ENCODE measurements around the gene PRKCB.
"Not testable (repeated sequence)": the region's sequence is repeated elsewhere in the genome, so short reads cannot be mapped to it uniquely, and the experiment has no call there.

PRKCB gene

DNA sequence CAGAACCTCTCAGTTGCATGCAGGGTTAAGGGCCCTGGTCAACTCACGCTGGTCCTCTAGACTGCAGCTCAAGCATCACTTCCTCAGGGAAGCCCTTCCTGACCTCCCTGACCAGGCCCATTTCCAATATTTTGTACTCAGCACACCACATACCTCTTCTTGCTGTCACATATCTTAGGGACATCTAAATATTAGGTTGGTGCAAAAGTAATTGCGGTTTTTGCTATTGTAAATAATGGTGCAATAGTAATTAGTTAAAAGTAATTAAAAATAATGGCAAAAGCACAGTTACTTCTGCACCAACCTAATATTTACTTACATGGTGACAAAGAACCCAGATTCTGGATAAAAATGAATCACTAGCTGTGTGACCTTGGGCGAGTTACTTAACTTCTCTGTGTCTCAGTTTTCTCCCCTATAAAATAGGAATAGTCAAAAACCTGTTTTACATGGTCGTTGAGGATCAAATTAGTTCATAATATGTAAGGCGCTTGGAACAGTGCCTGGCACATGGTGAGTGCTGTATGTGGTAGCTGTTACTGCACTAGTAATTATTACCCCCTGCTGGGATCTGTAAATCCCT is 177.4 kb downstream of the PRKCB start:
- DNase-seq = no peak

DNA sequence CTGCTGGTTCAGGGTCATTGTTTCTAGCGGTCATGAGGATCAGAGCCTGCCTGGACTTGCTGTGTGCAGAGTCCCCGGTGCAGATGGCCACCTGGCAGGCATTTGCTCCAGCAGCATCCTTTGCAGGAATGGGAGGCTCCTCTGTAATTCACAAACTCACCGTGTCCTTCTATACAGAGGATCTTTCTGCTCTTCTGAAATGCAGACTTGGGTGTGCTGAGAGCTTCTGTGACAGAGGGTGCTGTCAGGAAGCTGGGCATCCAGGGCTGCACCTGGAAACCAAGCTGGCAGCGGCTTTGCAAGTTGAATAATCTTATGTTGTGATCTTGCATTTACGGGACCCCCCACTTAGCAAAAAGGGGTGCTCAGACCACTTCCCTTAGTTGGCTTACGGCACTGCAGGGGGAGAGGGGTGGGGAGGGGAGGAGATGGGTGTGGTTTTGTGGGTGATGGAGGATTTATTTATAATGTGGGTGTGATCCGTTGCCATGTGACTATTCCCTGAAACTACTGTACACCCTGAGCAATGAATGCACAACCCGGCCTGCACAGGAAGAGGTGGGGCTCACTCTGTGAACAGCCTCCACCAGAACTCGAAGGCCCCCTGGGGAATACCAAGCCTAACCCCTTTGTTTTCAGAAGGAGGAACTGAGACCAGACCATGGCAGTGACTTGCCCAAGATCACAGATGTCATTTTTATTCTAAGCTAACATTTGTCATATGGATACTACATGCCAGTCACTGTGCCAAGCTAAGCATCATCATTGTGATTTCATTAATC is 178.3 kb downstream of the PRKCB start:
- DNase-seq = peak; percentile 64

DNA sequence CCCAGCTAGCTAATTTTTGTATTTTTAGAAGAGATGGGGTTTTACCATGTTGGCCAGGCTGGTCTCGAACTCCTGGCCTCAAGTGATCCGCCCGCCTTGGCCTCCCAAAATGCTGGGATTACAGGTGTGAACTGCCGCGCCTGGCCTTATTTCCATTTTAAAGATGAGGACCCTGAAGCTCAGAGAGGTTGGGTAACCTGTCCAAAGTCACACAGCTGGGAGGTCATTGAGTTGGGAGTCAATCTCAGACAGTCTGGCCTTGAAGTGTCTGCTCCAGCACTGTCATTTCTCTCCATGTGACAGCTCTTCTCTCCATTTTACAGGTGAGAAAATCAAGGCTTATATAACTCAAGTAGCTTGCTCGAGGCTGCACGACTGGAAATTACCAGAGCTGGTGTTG is 179.2 kb downstream of the PRKCB start:
- not testable (repeated sequence) for DNase-seq

DNA sequence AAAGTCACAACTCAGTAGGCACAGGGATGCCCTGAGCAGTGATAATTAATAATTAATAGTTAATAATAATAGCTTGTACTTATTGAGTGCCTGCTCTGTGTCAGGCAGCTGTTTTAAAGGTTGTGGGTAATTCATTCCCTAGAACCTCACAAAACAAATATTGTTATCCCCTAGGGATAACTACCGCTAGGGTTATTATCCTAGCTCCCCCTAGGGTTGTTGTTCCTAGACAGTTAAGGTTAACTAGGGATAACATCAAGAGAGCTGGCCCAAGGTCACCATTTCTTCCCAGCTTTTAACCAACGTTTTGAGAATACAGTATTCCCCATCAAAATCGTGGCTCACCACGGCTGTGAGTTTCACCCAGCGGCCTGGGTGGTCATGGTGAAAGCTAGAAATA is 180.1 kb downstream of the PRKCB start:
- no peak for DNase-seq

DNA sequence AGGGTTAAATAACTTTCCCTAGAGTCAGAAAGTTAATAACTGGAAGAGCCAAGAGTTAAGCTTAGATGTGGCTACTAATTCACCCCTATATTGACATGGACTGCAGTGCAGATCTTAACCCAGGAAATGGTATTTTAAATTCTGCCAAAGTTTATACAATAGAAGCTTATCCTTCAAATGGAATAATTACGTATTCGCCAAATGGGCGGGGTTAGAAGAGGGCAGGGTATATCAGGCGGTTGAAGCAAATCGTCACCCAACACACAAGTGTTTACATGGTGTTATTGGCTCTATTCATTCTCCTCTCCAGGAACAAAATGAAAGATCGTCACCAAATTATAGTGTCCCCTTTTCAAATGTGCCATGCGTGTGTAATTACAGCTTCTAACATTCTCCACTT is 182.7 kb downstream of the PRKCB start:
- no peak for DNase-seq

DNA sequence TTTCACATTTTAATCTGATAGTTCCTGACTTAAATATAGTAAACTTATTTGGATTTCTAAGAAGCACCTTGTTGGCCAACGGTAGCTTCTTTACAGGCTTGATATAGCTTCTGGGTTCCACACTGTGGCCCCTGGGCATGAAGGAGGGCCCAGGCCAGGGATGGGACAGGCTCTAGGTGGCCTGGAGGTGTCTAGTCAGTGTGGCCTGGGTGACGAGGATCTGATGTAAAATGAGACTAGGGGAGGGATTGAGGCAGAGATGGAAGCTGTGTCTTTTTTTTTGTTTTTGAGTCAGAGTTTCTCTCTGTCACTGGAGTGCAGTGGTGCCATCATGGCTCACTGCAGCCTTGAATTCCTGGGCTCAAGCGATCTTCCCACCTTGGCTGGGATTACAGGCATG is 187.0 kb downstream of the PRKCB start:
- no peak for DNase-seq

DNA sequence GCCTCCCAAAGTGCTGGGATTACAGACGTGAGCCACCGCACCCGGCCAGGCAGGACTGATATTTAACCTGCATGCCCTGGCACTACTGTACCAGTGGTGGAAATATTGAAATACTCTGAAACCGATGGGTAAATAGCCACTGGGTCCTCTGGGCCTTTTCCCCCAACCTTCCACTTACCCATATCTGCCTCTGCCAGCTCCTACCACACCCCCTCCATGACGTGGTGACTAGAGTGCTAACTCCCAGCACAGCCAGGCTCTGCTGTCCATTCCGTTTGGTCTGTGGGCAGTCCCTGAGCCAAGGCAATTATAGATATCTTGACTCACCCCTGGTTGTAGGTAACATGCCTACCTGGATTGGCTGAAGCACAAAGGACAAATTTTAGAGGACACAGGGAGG is 187.8 kb downstream of the PRKCB start:
- DNase-seq = no peak

DNA sequence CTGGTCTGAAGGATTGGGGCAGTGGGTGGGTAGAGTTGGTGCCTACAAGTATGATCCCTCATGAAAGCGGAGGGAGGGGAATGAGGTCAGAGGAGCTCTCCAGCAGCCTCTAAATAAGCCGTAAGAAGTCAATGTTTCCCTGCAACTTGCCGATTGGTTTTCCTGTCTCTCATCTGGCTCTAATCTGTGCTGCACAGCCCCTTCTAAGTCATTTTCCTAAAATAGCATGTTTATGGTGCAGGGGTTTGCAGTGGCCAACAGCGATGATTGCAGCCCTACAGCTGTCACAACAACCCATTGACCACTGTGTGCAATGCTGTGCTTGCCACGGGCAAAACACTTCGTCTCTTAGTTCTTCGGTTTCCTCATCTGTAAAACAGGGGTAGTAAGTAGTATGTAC is 189.2 kb downstream of the PRKCB start:
- no peak for DNase-seq

DNA sequence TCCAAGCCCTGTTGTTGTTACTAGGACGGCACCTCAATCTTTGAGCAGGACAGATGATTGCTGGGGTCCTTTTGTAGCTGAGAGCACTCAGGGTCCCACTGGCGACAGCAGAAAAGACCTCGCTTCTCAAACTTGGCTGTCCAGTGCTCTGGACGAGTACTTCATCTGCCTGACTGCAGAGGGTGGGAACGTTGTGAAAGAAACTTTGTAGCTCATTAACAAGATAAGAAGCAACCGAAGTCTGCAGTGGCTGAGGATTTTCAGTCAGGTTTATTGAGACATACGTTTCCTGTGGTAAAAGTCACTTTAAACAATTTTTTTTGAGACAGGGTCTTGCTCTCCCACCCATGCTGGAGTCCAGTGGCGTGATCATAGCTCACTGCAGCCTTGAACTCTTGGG is 191.7 kb downstream of the PRKCB start:
- DNase-seq = no peak

DNA sequence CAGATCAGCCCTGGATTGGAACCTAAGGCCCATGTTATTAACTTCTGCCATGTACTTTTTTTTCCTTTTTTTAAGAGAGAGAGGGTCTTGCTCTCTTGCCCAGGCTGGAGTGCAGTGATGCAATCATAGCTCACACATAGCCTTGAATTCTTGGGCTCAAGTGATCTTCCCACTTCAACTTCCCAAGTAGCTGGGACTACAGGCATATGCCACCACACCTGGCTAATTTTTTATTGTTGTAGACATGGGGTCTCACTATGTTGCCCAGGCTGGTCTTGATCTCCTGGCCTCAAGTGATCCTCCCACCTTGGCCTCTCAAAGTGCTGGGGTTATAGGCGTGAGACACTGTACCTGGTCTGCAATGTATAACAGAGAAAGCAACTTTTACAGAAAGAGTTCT is 194.1 kb downstream of the PRKCB start:
- not testable (repeated sequence) for DNase-seq

DNA sequence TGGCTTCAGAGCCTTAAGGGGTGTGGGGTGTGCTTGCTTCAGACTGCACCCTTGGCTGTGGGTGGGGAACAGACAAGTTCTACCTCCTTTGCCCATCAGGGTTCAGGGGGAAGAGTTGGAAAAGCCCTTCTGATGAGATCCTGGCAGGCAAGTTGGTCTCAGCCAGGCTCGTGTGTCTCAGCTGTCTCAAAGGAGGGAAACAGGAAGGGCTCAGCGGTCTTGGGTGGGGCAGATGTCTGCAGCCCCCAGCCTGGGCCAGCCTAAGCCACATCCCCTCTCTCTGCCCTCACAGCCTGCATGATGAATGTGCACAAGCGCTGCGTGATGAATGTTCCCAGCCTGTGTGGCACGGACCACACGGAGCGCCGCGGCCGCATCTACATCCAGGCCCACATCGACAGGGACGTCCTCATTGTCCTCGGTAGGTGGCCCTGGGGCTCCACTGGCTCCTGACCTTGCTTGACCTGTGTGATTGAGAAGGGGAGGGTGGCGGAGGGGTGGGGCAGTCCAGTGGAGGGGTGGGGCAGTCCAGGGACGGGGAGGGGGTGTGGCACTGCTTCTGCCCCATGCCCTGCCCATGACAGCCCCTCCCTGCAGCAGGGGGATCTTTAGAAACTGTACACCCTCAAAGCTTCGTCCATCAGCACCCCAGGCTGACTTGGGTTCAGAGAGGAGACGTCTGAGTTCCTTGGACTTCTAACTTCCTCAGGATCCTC is 199.5 kb downstream of the PRKCB start:
- peak; percentile 6 for DNase-seq

DNA sequence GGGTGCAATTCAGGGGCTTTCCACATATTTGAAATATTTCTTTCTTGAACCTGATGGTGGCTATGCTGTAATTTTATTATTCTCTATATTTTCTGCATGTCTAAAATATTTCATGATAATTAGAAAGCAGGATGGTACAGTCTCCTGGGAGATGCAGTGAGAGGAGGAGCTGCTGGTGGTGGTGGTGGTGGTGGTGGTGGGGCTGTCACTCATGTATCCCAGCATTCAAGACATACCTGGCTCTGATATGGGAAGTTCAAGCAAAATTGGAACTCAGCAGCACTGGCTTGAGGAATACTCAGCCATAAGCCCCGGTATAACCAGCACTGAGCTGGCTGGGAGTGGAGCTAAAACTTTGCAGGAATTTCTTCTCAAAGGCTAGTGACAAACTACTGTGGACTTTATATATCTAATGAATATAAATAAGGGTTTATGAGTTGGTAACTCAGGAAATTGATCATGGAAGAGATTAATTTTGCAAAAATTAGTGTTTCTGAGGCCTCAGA is 200.3 kb downstream of the PRKCB start:
- no peak for DNase-seq

DNA sequence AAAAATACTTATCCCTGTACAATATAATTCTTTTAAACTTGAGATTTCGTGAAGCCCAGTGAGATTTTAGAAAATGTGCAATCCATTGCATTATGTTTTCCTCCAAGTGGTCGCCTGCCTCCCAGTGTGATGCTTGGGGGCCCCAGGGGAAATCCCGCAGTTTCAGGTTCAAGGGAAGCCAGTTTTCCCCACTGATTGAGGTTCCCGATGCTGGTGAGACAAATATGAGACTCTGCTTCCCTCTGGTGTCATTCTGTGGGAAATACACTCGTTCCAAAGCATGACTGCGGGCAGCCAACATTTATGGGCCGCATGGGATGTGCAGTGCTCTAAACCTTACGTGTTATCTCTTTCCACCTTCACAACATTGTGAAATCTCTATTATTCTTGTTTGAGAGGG is 200.8 kb downstream of the PRKCB start:
- DNase-seq = peak; percentile 18

DNA sequence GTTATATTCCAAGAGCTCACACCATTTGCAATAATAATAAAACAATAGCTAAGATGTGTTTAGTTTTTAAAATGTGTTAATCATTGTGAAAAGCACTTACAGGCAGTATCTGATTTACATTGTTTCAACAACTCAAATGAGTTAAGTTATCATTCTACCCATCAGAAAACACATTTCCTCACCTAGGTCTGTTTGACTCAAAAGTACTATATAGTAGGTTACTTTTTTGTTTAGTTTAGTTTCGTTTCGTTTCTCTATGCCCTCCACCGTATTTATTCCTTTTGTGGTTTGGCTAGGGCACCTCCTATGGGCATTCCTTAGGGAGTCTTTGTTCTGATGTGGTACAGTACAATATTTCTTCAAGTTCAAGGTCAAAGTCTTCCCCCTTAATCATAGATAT is 201.6 kb downstream of the PRKCB start:
- no peak for DNase-seq

DNA sequence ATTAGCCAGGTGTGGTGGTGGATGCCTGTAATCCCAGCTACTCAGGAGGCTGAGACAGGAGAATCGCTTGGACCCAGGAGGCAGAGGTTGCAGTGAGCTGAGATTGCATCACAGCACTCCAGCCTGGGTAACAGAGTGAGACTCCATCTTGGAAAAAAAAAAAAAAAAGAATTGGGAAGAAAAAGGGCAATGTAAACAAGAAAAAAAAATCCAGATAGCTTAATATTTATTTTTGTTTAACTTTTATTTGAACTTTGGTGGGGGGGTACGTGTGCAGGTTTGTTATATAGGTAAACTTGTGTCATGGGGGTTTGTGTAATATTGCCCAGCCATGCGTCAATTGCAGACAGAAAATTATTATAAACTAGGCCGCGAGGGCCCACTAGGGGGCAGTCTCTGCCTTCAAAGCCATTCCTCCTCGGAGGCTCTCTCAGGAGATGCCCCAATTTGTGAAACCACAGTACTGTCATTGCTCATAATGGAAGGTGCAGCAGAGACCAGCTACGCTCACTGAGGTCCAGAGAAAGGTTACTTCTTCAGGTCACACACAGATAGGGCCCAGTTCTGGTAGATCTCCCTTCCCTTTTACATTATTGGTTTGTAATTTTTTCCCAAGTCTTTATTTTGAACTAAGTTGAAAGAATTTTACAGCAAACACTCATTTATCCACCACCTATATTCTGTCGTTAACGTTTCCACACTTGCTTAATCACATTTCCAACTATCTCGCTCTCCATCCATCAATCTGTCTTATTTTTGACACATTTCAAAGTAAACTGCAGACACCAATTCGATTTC is 206.2 kb downstream of the PRKCB start:
- DNase-seq = peak; percentile 84

DNA sequence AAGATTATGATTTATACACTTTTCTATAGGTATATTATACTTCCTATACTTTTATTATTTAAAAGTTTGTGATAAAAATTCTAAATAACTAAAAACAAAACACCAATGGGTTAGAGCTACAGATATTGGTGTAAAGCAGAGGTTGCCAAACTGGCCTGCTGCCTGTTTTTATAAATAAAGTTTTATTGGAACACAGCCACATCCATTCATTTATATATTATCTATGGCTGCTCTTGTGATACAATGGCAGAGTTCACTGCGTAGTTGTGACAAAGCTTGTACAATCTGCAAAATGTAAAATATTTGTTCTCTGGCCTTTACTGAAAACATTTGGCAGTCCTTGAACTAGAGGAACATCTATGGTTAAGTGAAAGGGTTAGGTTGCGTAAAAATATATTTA is 208.7 kb downstream of the PRKCB start:
- no peak for DNase-seq

DNA sequence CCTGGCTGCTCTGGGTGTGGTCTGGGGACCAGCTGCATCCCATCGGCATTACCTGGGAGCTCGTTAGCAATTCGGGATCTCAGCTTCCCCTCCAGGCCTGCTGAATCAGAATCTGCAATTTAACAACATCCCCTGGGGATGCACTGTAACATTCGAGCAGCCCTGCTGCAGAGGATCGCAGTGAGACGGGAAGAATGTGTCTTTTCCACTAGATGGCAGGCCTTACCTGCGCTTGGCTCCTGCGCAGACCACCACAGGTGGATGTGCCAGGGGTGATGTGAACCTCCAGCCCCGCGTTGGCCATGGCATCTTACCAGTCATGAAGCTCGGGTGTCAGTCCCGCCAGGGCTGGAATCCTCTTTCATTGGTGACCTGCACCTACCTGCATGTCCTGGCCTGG is 209.9 kb downstream of the PRKCB start:
- DNase-seq = no peak

DNA sequence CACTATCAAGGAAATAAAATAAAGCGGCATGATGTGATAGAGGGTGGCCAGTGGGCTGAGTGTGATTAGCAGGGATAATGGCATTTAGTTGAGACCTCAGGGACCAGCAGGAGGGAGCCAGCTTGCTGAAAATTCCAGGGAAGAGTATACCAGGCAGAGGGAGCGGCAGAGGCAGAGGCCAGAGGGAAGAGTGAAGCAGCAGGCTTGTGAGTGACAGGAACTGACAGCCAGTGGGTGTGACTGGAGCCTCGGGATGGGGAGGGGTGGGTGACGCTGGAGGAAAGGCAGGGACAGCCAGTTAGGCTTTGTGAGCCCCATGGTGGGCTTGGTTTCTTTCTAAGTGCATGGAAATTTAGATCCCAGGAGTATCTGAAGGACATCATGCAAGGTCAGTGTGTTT is 210.7 kb downstream of the PRKCB start:
- DNase-seq = no peak

DNA sequence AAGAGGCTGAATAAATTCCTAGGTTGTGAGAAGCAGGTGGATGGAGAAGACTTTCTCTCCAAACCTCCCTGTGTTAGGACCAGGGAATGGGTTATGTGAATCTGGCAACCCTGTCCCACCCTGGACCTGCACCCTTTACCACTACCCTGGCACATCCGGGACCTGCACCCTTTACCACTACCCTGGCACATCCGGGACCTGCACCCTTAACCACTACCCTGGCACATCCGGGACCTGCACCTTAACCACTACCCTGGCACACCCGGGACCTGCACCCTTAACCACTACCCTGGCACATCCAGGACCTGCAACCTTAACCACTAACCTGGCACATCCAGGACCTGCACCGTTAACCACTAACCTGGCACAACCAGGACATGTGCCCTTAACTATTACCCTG is 213.3 kb downstream of the PRKCB start:
- no peak for DNase-seq

DNA sequence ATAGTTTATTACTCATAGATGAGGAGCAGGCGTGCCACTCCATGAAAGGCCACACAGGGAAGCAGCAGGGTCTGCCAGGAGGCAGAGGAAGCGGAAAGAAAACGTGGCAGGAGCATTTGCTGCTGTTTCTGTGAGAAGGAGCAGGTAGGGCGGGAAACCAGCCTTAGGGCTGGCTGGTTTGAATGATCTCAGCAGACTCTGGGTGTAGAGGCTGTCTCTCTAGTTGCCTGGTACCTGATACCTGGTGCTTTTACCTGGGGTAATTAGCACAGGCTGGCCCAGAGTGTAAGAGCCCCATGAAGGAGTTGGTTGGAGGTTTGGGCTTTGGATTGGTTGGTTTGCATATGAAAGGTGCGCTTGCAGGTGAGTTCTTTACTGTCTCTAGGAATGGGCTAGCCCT is 215.3 kb downstream of the PRKCB start:
- DNase-seq = no peak

DNA sequence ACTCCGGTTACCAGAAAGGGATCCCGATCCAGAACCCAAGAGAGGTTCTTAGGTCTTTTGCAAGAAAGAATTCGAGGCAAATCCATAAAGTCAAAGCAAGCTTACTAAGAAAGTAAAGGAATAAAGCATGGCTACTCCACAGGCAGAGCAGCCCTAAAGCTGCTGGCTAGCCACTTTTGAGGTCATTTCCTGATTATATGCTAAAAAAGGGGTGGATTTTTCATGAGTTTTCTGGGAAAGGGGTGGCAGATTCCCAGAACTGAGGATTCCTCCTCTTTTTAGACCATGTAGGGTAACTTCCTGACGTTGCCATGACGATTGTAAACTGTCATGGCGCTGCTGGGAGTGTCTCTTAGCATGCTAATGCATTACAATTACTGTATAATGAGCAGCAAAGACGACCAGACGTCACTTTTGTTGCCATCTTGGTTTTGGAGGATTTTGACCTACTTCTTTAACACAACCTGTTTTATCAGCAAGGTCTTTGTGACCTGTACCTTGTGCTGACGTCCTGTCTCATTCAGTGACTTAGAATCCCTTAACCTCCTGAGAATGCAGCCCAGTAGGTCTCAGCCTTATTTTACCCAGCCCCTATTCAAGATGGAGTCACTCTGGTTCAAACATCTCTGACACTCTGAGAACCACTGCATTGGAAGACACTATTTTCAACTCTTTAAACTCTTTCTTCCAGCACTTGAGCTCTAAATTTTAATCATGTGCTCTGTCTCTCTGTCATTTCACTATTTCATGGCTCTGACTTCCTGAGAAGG is 216.7 kb downstream of the PRKCB start:
- no peak for DNase-seq
